HG02884 (cell line): ENCODE data around the gene SEPTIN7.

ENCODE experiments used
- ATAC-seq: cut with Tn5 transposase; IDR thresholded peaks from one replicate; pipeline ENCODE4 v1.9.1; 2021; ENCODE audit warnings: mild to moderate bottlenecking, moderate library complexity; ENCODE audit not compliant: unreplicated experiment

The SEPTIN7 gene

GRCh38 chr7:35828817-35829216 lies 28.0 kb downstream of the SEPTIN7 start:
- ATAC-seq: no peak

GRCh38 chr7:35831208-35831607 lies 30.4 kb downstream of the SEPTIN7 start:
- no peak for ATAC-seq

- no peak for ATAC-seq
Observed at GRCh38 chr7:35839860-35840854, 39.3 kb downstream of the SEPTIN7 start.

- ATAC-seq: no peak
Observed at GRCh38 chr7:35846816-35847412, 46.1 kb downstream of the SEPTIN7 start.

- no peak for ATAC-seq
Observed at GRCh38 chr7:35848725-35849124, 47.9 kb downstream of the SEPTIN7 start.

GRCh38 chr7:35849158-35849831 lies 48.4 kb downstream of the SEPTIN7 start:
- ATAC-seq: no peak

GRCh38 chr7:35849954-35850353 lies 49.1 kb downstream of the SEPTIN7 start:
- no peak for ATAC-seq
